ENCODE results near the gene CALML5. TPM values are rescaled to one million over a fixed set of nuclear protein-coding genes. Genes with fewer than 3 reads are reported as not detected.

The CALML5 gene
- total and polyA plus RNA-seq, 2 of the 4 experiments (the other 2 are of a cell fraction) = not detected

- Histone ChIP-seq H3K27ac (ENCODE audit: insufficient read depth, low read length) (no peak overlapping the region), H3K4me2 (ENCODE audit: low read depth, low read length) (no peak overlapping the region), H3K79me1 (ENCODE audit: low read depth in 1 of 2, low read length in 2 of 2) (no peaks in the 10 kb centered on the region), H3K56ac (ENCODE audit: extremely low read depth, insufficient read depth, low read length) (no peak overlapping the region), H4K20me1 (ENCODE audit: insufficient read depth, low read length) (no peaks in the 10 kb centered on the region), H3K27me3 (ENCODE audit: control insufficient read depth, insufficient read depth, low read length) (peaks cover 49% of the 10 kb centered on the region), H3K4me3 (ENCODE audit: insufficient read depth, low read depth, low read length) (no peak overlapping the region), H3K18ac (ENCODE audit: low read depth, low read length) (no peak overlapping the region), H2BK20ac (ENCODE audit: low read depth, low read length) (no peak overlapping the region), H2AFZ (replicated peaks; ENCODE audit: low read length, poor library complexity) (no peak overlapping the region), H4K5ac (ENCODE audit: low read depth, low read length) (no peak overlapping the region), H4K8ac (ENCODE audit: low read depth in 2 of 2, low read length in 2 of 2) (no peak overlapping the region), H3K36me3 (ENCODE audit: control insufficient read depth, insufficient read depth, low read length) (no peaks in the 10 kb centered on the region), H2AK5ac (ENCODE audit: low read depth, low read length) (no peak overlapping the region), H3K9me3 (ENCODE audit: control insufficient read depth, insufficient read depth, low read length) (no peaks in the 10 kb centered on the region), H3K14ac (replicated peaks; ENCODE audit: low read depth, low read length) (no peak overlapping the region), H2AK9ac (replicated peaks; ENCODE audit: low read depth, low read length, poor library complexity) (no peak overlapping the region), H2BK120ac (ENCODE audit: low read depth, low read length) (no peak overlapping the region), H3K4ac (ENCODE audit: low read depth, low read length) (no peak overlapping the region), H2BK5ac (ENCODE audit: low read depth, low read length, poor library complexity, severe bottlenecking) (no peak overlapping the region), H3K9me1 (ENCODE audit: insufficient read depth, low read length) (peaks cover 7% of the 10 kb centered on the region; the same call in 1 of the 2 replicates), H3K4me1 (ENCODE audit: control insufficient read depth, insufficient read depth, low read length) (no peaks in the 10 kb centered on the region), H4K91ac (ENCODE audit: insufficient read depth, low read depth, low read length) (no peak overlapping the region), H3K9ac (ENCODE audit: low read depth, low read length) (no peak overlapping the region), H2BK15ac (ENCODE audit: low read depth, low read length) (no peak overlapping the region), H3K23ac (ENCODE audit: low read depth, low read length) (no peak overlapping the region)
- ATAC-seq (ENCODE audit: low read depth) (no peak), DNase-seq (no peak)
- TF ChIP-seq CHD1 (IDR thresholded peaks at IDR 0.05; ENCODE audit: low read depth, low read length) = no peak
- TF ChIP-seq FOS (IDR thresholded peaks at IDR 0.05; ENCODE audit: low read depth, low read length) = no peak
- TF ChIP-seq RFX5 (IDR thresholded peaks at IDR 0.05; ENCODE audit: low read depth, low read length) = no peak
- no peak for TF ChIP-seq POLR2A (IDR thresholded peaks at IDR 0.05; ENCODE audit: low read depth, low read length)
- TF ChIP-seq CEBPB (IDR thresholded peaks at IDR 0.05; ENCODE audit: low read depth, low read length) = no peak
- in situ Hi-C loops (cut with MboI; ENCODE audit: low sequenced_read_pairs) = no loop called here
- WGBS, 2 experiments (ENCODE audit: extremely low coverage in 2 of 2, insufficient read length in 1 of 2) = 64% methylated on average over 9 of the region's 18 CpGs; no CpG with 5 or more reads in 1 of the 2 experiments
- BruUV-seq (replicated peaks) = no TSS peak
- ChIA-PET POLR2A (ENCODE audit: unreplicated experiment) (no interaction called here), CTCF (no interaction called here)
- dilution Hi-C loops (cut with HindIII; ENCODE audit: low sequenced_read_pairs, unreplicated experiment) = no loop called here
- intact Hi-C loops (cut with micrococcal nuclease) = no loop called here
Observed at GRCh38 chr10:5504146-5505072, 5.0 kb upstream of the CALML5 start.

All from IMR-90 (cell line).